ENCODE data around the gene IKZF2.

The IKZF2 gene

GRCh38 chr2:213002383-213002782 lies 149.0 kb downstream of the IKZF2 start:
- Mint-ChIP-seq H3K4me1 (no peaks in the 10 kb centered on the region), H3K27me3 (ENCODE audit: low read depth) (no peaks in the 10 kb centered on the region), H3K4me3 (no peak overlapping the region), H3K36me3 (ENCODE audit: low read depth) (no peaks in the 10 kb centered on the region), H3K9me3 (no peaks in the 10 kb centered on the region), H3K27ac (no peak overlapping the region)
- TF ChIP-seq CTCF (IDR thresholded peaks at IDR 0.05; ENCODE audit: unreplicated experiment in 3 of 3) = no peak

DNA sequence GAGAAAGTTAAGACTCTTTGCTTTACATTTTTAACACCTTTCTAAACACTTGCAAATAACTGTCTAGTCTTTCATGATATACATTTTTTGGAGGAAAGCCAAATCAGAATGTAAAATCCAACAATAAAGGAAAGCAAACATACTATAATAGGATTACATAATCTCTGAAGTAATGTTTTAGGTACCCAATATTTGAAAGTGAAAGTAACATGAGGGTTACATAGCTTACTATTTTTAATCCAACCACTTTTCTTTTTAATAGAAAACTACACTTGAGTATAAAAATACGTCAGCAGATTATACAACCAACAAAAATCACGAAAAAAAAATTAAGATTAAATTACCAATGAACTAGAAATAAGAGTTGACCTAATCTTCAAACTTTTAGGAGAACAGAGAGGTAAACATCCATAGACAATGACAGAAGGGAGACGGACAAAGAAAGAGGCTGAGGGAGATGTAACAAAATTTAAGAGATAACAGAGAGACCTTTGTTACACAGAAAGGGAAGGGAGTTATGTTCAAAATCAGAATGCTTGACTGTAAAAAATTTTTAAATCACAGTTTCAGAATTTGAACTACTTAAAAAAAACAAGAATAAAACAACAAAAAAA lies 150.0 kb downstream of the IKZF2 start:
- H3K27ac Mint-ChIP-seq = no peak overlapping the region
- no peaks in the 10 kb centered on the region for H3K9me3 Mint-ChIP-seq

DNA sequence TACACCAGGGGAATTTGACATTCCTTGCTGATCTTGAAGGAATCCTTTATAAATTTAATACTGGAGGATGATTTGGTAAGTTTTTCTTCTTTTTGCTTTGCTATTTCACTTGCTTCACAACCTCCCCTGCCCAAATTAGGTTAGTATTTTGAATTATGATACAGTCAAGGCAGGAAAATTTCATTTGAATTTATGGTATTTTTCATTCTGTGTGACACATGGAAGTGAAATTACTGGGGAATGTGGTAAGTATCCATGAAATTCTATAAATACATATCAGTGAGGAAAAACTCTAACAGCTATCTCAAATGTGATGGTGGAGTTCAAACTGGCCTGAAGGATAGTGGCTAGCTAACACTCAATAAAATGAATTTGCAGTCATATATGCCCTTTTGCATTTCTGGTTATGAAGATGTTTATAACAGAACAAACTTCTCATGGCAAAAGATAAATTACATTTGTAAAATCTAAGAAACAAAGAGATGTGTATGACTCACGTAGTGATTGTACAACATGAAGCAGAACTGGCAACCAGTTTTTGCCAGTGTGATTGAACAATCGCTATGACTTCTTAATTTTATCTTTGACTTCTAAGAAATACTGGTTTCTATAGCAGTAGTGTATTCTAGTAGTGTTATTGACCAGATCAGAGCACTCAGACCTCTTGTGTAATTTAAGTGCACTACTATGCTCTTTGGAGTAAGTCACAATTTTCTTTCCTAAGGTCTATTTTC lies 152.6 kb downstream of the IKZF2 start:
- H3K27me3 Mint-ChIP-seq (ENCODE audit: low read depth) = no peaks in the 10 kb centered on the region
- H3K4me3 Mint-ChIP-seq = no peak overlapping the region
- no peaks in the 10 kb centered on the region for H3K4me1 Mint-ChIP-seq
- H3K27ac Mint-ChIP-seq = no peak overlapping the region
- no peak for TF ChIP-seq CTCF (IDR thresholded peaks at IDR 0.05; ENCODE audit: unreplicated experiment in 3 of 3)
- no peaks in the 10 kb centered on the region for H3K9me3 Mint-ChIP-seq
- H3K36me3 Mint-ChIP-seq (ENCODE audit: low read depth) = no peaks in the 10 kb centered on the region

More for the DNA sequence above, 150.0 kb downstream of the IKZF2 start:
- TF ChIP-seq CTCF (IDR thresholded peaks at IDR 0.05; ENCODE audit: unreplicated experiment in 3 of 3) = no peak
- H3K27me3 Mint-ChIP-seq (ENCODE audit: low read depth) = no peaks in the 10 kb centered on the region
- no peaks in the 10 kb centered on the region for H3K36me3 Mint-ChIP-seq (ENCODE audit: low read depth)
- no peaks in the 10 kb centered on the region for H3K4me1 Mint-ChIP-seq
- H3K4me3 Mint-ChIP-seq = no peak overlapping the region

- Mint-ChIP-seq H3K36me3 (ENCODE audit: low read depth) (no peaks in the 10 kb centered on the region), H3K4me3 (no peak overlapping the region), H3K27ac (no peak overlapping the region), H3K27me3 (ENCODE audit: low read depth) (no peaks in the 10 kb centered on the region), H3K9me3 (no peaks in the 10 kb centered on the region), H3K4me1 (no peaks in the 10 kb centered on the region)
- no peak for TF ChIP-seq CTCF (IDR thresholded peaks at IDR 0.05; ENCODE audit: unreplicated experiment in 3 of 3)
These were observed 153.8 kb downstream of the IKZF2 start for GRCh38 chr2:212997526-212998020.

- no peaks in the 10 kb centered on the region for H3K4me1 Mint-ChIP-seq
- H3K27me3 Mint-ChIP-seq (ENCODE audit: low read depth) = no peaks in the 10 kb centered on the region
- H3K27ac Mint-ChIP-seq = no peak overlapping the region
- no peak for TF ChIP-seq CTCF (IDR thresholded peaks at IDR 0.05; ENCODE audit: unreplicated experiment in 3 of 3)
- no peaks in the 10 kb centered on the region for H3K36me3 Mint-ChIP-seq (ENCODE audit: low read depth)
- H3K9me3 Mint-ChIP-seq = no peaks in the 10 kb centered on the region
- H3K4me3 Mint-ChIP-seq = no peak overlapping the region
These were observed 155.5 kb downstream of the IKZF2 start for GRCh38 chr2:212995920-212996319.

DNA sequence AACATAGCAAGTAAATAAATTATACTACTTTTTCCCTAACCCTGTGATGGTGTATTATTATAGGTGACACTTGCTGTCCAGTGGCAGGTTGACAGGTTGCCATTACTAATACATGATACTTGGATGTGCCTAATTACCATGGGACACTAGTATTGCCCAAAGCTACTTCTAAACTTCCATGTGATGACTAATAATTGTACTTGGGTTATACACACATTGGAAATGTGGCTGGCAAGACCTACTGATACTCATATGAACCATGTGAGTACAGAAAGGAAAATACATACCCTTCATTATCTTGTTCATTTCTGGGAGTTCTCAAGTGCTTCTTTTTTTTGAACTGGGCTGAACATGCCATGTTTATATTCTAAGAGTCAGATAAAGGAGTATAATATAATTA lies 156.4 kb downstream of the IKZF2 start:
- no peak overlapping the region for H3K4me3 Mint-ChIP-seq
- no peak for TF ChIP-seq CTCF (IDR thresholded peaks at IDR 0.05; ENCODE audit: unreplicated experiment in 3 of 3)
- no peak overlapping the region for H3K27ac Mint-ChIP-seq
- no peaks in the 10 kb centered on the region for H3K36me3 Mint-ChIP-seq (ENCODE audit: low read depth)
- no peaks in the 10 kb centered on the region for H3K9me3 Mint-ChIP-seq
- no peaks in the 10 kb centered on the region for H3K4me1 Mint-ChIP-seq
- H3K27me3 Mint-ChIP-seq (ENCODE audit: low read depth) = no peaks in the 10 kb centered on the region

All from nephron (organoid).